HCT116 (cell line): ENCODE measurements around the gene OCSTAMP. TPM values are rescaled to one million over a fixed set of nuclear protein-coding genes. Genes with fewer than 3 reads are reported as not detected.
A peak's percentile ranks its signal among the peaks of the same experiment; 100 is the strongest.

Experiments
- ATAC-seq: fragments of 200-7000 bp; cut with Tn5 transposase; 2 replicates; pipeline ENCODE4 v1.9.1; 2020; ENCODE audit warnings: mild to moderate bottlenecking, moderate library complexity
- BruUV-seq: library from RNA; stranded (reverse); fragments of 400-500 nt; replicated peaks from 2 replicates; lab custom pipeline; 2021; lab: Mats Ljungman, UMichigan
- CTCF ChIA-PET: fragments of 300-600 bp; sonication (Branson Sonifier 250); formaldehyde crosslinking; loops from one replicate; lab custom pipeline; 2021; ENCODE audit warnings: antibody characterized with exemption; lab: Charles Lee
- POLR2A ChIA-PET: fragments of 300-600, 350-600 bp; sonication (Branson Sonifier 250); formaldehyde crosslinking; loops from one replicate; lab custom pipeline; 2021; ENCODE audit warnings: antibody characterized with exemption; lab: Charles Lee
- RAD21 ChIA-PET, 2 experiments: fragments of 300-600 bp; sonication (Branson Sonifier 250); formaldehyde crosslinking; loops; one replicate each; lab custom pipeline; 2023; ENCODE audit warnings: low total read pairs in 2 of 2; ENCODE audit not compliant: uncharacterized antibody in 2 of 2, unreplicated experiment in 2 of 2, low non-redundant PET in 1 of 2; lab: Charles Lee
- DNase-seq: peaks from one replicate; pipeline ENCODE4 v3.0.0-alpha.2; 2010; ENCODE audit warnings: low read depth, low spot score
- H2AFZ ChIP-seq: fragments of 200-600 bp; shearing (Covaris generic), sonication (generic); 2 replicates; pipeline ENCODE4 v1.6.1; 2017; ENCODE audit warnings: low read depth, mixed run types, mixed read lengths, antibody characterized with exemption, low read length; ENCODE audit not compliant: poor library complexity, severe bottlenecking
- H3K27ac ChIP-seq: 2 replicates; pipeline ENCODE4 v1.5.1; 2012; ENCODE audit warnings: low read depth, low read length
- H3K27me3 ChIP-seq: fragments of 200-600 bp; sonication (generic); 2 replicates; pipeline ENCODE4 v1.6.1; 2016; ENCODE audit warnings: mixed run types, low read length, mixed read lengths; ENCODE audit not compliant: insufficient read depth
- H3K36me3 ChIP-seq, 2 experiments: fragments of 200-500 bp in 1 of 2; fragments of 200-600 bp in 1 of 2; sonication (Bioruptor generic) in 1 of 2; sonication (generic) in 1 of 2; 2 replicates each; pipeline versions ENCODE4 v1.5.1 to v1.6.1; 2014 to 2016; ENCODE audit warnings: low read length in 2 of 2, inconsistent platforms in 1 of 2, mixed read lengths in 1 of 2, mixed run types in 1 of 2; ENCODE audit not compliant: insufficient read depth in 2 of 2, control insufficient read depth in 1 of 2
- H3K4me1 ChIP-seq, 2 experiments: fragments of 200-600 bp in 1 of 2; sonication (generic) in 1 of 2; 2 replicates each; pipeline versions ENCODE4 v1.5.1 to v1.6.1; 2012 to 2017; ENCODE audit warnings: low read length in 2 of 2, inconsistent platforms in 1 of 2, mild to moderate bottlenecking in 1 of 2, mixed read lengths in 1 of 2, mixed run types in 1 of 2, moderate library complexity in 1 of 2; ENCODE audit not compliant: insufficient read depth in 2 of 2, control insufficient read depth in 1 of 2
- H3K4me2 ChIP-seq: fragments of 200-600 bp; sonication (generic); 2 replicates; pipeline ENCODE4 v1.6.1; 2017; ENCODE audit warnings: mixed run types, low read length, mixed read lengths
- H3K4me3 ChIP-seq, 2 experiments: fragments of 200-600 bp in 1 of 2; sonication (generic) in 1 of 2; replicated peaks in 1 of 2; 2 replicates each; pipeline ENCODE4 v1.5.1; 2011 to 2016; ENCODE audit warnings: low read length in 2 of 2, control low read depth in 1 of 2, low read depth in 1 of 2, mild to moderate bottlenecking in 1 of 2, mixed read lengths in 1 of 2, mixed run types in 1 of 2
- H3K79me2 ChIP-seq: fragments of 200-600 bp; sonication (generic); 2 replicates; pipeline ENCODE4 v1.6.1; 2017; ENCODE audit warnings: mild to moderate bottlenecking, mixed run types, low read length, moderate library complexity, mixed read lengths; ENCODE audit not compliant: insufficient read depth
- H3K9ac ChIP-seq: fragments of 200-600 bp; sonication (generic); 2 replicates; pipeline ENCODE4 v1.6.1; 2016; ENCODE audit warnings: low read length, mixed read lengths
- H3K9me2 ChIP-seq: fragments of 200-600 bp; sonication (generic), shearing (Covaris generic); 2 replicates; pipeline ENCODE4 v1.6.1; 2017; ENCODE audit warnings: mixed run types, mild to moderate bottlenecking, moderate library complexity; ENCODE audit not compliant: insufficient read depth
- H3K9me3 ChIP-seq, 2 experiments: fragments of 200-500 bp in 1 of 2; fragments of 200-600 bp in 1 of 2; sonication (Bioruptor generic) in 1 of 2; sonication (generic) in 1 of 2; 2 replicates each; pipeline ENCODE4 v1.6.1; 2014 to 2017; ENCODE audit warnings: low read length in 2 of 2, mixed read lengths in 2 of 2, inconsistent platforms in 1 of 2, low read depth in 1 of 2, mild to moderate bottlenecking in 1 of 2, mixed run types in 1 of 2, moderate library complexity in 1 of 2; ENCODE audit not compliant: control insufficient read depth in 1 of 2, insufficient read depth in 1 of 2
- H4K20me1 ChIP-seq: fragments of 200-600 bp; sonication (generic), shearing (Covaris generic); 2 replicates; pipeline ENCODE4 v1.6.1; 2017; ENCODE audit warnings: mixed run types, mild to moderate bottlenecking, moderate library complexity; ENCODE audit not compliant: insufficient read depth
- JUND ChIP-seq: IDR thresholded peaks from 2 replicates; pipeline ENCODE4 v1.6.1; 2012
- RAD21 ChIP-seq: IDR thresholded peaks from 2 replicates; pipeline ENCODE4 v1.6.1; 2012; ENCODE audit warnings: low read depth, mild to moderate bottlenecking
- TCF7L2 ChIP-seq: IDR thresholded peaks from 2 replicates; pipeline ENCODE4 v1.7.0; 2011; ENCODE audit warnings: borderline replicate concordance, inconsistent platforms; ENCODE audit not compliant: insufficient read depth, insufficient read length; ENCODE audit errors: extremely low read depth
- YY1 ChIP-seq: IDR thresholded peaks from 2 replicates; pipeline ENCODE4 v1.6.1; 2011; ENCODE audit warnings: low read length, low read depth, moderate library complexity, mild to moderate bottlenecking; ENCODE audit not compliant: insufficient replicate concordance; ENCODE audit errors: extremely low read depth
- ZFX ChIP-seq: fragments of 450-650 bp; IDR thresholded peaks from 2 replicates; pipeline ENCODE4 v1.6.1; 2017
- intact Hi-C: fragments of 100-400 bp; cut with micrococcal nuclease; formaldehyde crosslinking; loops from 2 replicates; pipeline ENCODE4 v1.10.0; 2022
- total RNA-seq: library from RNA; stranded (reverse); gene quantifications from one replicate; pipeline ENCODE4 v1.2.1, GENCODE V29; 2021; ENCODE audit not compliant: unreplicated experiment
- TF ChIP-seq, protein P1 (sequence below), 3 experiments: fragments of 200-600 bp in 1 of 3; sonication (generic) in 1 of 3; IDR thresholded peaks in 2 of 3; conservative IDR thresholded peaks in 1 of 3; 2 replicates each; pipeline ENCODE4 v1.5.1; 2012 to 2017; ENCODE audit warnings: low read depth in 2 of 3, low read length in 2 of 3, antibody characterized with exemption in 1 of 3, borderline replicate concordance in 1 of 3, control low read depth in 1 of 3, mild to moderate bottlenecking in 1 of 3, mixed read lengths in 1 of 3, mixed run types in 1 of 3, moderate library complexity in 1 of 3; ENCODE audit not compliant: insufficient read depth in 1 of 3

The OCSTAMP gene
- total RNA-seq, 1 experiment from 2014 or later = not detected

DNA sequence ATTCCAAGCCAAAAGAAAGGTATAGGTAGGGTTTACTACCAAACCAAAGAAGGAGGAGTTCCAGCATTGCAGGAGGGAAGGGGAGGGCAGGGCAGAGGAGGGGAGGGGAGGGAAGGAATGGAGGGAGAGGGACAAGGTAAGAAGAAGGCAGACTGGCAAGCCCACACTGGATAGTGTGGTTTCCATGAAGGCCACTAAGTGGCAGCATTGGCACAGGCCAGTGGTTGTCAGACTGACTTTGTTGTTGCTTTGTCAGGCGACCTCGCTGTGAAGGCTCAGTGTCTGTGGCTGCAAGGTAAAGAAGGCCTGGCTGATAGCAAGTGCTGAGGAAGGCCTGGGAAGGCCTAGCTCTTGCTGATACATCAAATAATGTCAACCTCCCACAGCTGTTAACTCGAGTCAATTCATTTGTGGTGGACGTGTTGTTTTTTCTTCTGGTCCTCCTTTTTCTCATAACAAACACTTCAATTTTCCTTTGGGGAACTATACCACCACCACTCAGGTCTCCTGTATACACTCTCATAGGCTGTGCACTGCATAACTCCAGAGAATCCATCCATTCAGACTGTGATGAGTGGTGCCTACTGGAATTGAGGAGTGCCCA is 29.4 kb downstream of the OCSTAMP start:
- DNase-seq = peak; percentile 44
- ATAC-seq = peak; percentile 94
- Histone ChIP-seq H3K79me2 (no peaks in the 10 kb centered on the region), H3K36me3 (no peaks in the 10 kb centered on the region), H3K27me3 (peaks cover 6% of the 10 kb centered on the region), H3K27ac (no peak overlapping the region), H3K4me3 (no peak overlapping the region), H4K20me1 (no peaks in the 10 kb centered on the region), H3K9ac (no peak overlapping the region), H3K9me2 (no peaks in the 10 kb centered on the region), H3K4me2 (no peak overlapping the region), H2AFZ (no peak overlapping the region), H3K9me3 (0 out of 4 replicates have a peak, but pooled peaks cover 0 to 5% of the 10 kb centered on the region in 2 experiments), H3K4me1 (no peaks in the 10 kb centered on the region)
- no peak for TF ChIP-seq TCF7L2
- TF ChIP-seq, protein P1, sequence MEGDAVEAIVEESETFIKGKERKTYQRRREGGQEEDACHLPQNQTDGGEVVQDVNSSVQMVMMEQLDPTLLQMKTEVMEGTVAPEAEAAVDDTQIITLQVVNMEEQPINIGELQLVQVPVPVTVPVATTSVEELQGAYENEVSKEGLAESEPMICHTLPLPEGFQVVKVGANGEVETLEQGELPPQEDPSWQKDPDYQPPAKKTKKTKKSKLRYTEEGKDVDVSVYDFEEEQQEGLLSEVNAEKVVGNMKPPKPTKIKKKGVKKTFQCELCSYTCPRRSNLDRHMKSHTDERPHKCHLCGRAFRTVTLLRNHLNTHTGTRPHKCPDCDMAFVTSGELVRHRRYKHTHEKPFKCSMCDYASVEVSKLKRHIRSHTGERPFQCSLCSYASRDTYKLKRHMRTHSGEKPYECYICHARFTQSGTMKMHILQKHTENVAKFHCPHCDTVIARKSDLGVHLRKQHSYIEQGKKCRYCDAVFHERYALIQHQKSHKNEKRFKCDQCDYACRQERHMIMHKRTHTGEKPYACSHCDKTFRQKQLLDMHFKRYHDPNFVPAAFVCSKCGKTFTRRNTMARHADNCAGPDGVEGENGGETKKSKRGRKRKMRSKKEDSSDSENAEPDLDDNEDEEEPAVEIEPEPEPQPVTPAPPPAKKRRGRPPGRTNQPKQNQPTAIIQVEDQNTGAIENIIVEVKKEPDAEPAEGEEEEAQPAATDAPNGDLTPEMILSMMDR (IDR thresholded peaks at IDR 0.05 in 2 of 3, conservative IDR thresholded peaks at IDR 0.05 in 1 of 3; ENCODE audit: borderline replicate concordance in 1 of 3, insufficient read depth in 1 of 3, low read depth in 2 of 3, low read length in 2 of 3) = peak; percentile 40 to 68 (median 64); a peak in 4 of 6 replicates
- TF ChIP-seq RAD21 = peak; percentile 77
- intact Hi-C loops = loop anchor here (1.0 kb wide), 2 partner anchors 160 to 178 kb away; no protein-coding TSS in a partner anchor
- no TSS peak for BruUV-seq
- ChIA-PET CTCF (interaction anchor here (2.0 kb wide), 1 partner anchor 159 kb away, joined by 8 read pairs; no protein-coding TSS in a partner anchor), RAD21 (no interaction called here), POLR2A (no interaction called here)

DNA sequence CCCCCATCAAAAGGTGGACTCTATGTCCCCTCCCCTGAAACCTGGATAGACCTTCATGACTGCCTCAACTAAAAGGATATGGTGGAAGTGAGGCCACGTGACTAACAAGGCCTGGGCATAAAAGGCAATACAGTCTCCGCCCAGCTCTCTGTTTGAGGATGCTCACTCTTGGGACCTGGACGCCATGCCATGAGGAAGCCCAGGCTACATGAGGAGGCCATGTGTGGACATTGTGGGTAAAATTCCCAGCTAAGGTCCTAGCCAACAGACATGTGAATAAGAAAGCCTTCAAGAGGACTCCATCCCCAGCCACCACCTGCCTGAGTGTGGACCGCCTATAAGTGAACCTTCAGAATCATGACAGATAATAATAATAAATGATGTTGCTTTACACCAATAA is 29.9 kb downstream of the OCSTAMP start:
- Histone ChIP-seq H3K27me3 (peaks cover under 1% of the 10 kb centered on the region), H3K79me2 (no peaks in the 10 kb centered on the region), H2AFZ (no peak overlapping the region), H3K36me3 (no peaks in the 10 kb centered on the region), H3K4me1 (no peaks in the 10 kb centered on the region), H3K27ac (no peak overlapping the region), H3K9me2 (no peaks in the 10 kb centered on the region), H3K4me2 (no peak overlapping the region), H4K20me1 (no peaks in the 10 kb centered on the region), H3K4me3 (no peak overlapping the region), H3K9me3 (0 out of 4 replicates have a peak, but pooled peaks cover 0 to 5% of the 10 kb centered on the region in 2 experiments), H3K9ac (no peak overlapping the region)
- BruUV-seq = no TSS peak
- ChIA-PET RAD21 (no interaction called here), POLR2A (no interaction called here), CTCF (interaction anchor here (2.0 kb wide), 1 partner anchor 160 kb away, joined by 8 read pairs; no protein-coding TSS in a partner anchor)
- TF ChIP-seq ZFX (no peak), YY1 (no peak), JUND (no peak)
- DNase-seq = no peak
- intact Hi-C loops = no loop called here
- no peak for ATAC-seq
